IPS-15b (cell line): ENCODE data around the gene TRPM4.
"Not testable (repeated sequence)": the region's sequence is repeated elsewhere in the genome, so short reads cannot be mapped to it uniquely, and the experiment has no call there.

Source experiments
- H3K27me3 ChIP-seq: one replicate; pipeline ENCODE4 v1.6.1; 2013; ENCODE audit warnings: low read length; ENCODE audit not compliant: control insufficient read depth, insufficient read depth
- H3K36me3 ChIP-seq: one replicate; pipeline ENCODE4 v1.6.1; 2013; ENCODE audit warnings: low read length; ENCODE audit not compliant: control insufficient read depth, insufficient read depth
- H3K4me1 ChIP-seq: one replicate; pipeline ENCODE4 v1.6.1; 2013; ENCODE audit warnings: mild to moderate bottlenecking, low read length; ENCODE audit not compliant: control insufficient read depth, insufficient read depth
- H3K4me3 ChIP-seq: one replicate; pipeline ENCODE4 v1.5.1; 2013; ENCODE audit warnings: low read depth, low read length
- H3K9ac ChIP-seq: one replicate; pipeline ENCODE4 v1.6.1; 2013; ENCODE audit warnings: low read depth, mild to moderate bottlenecking, low read length
- H3K9me3 ChIP-seq: one replicate; pipeline ENCODE4 v1.6.1; 2013; ENCODE audit warnings: mild to moderate bottlenecking, low read length; ENCODE audit not compliant: control insufficient read depth, insufficient read depth

Gene TRPM4

DNA sequence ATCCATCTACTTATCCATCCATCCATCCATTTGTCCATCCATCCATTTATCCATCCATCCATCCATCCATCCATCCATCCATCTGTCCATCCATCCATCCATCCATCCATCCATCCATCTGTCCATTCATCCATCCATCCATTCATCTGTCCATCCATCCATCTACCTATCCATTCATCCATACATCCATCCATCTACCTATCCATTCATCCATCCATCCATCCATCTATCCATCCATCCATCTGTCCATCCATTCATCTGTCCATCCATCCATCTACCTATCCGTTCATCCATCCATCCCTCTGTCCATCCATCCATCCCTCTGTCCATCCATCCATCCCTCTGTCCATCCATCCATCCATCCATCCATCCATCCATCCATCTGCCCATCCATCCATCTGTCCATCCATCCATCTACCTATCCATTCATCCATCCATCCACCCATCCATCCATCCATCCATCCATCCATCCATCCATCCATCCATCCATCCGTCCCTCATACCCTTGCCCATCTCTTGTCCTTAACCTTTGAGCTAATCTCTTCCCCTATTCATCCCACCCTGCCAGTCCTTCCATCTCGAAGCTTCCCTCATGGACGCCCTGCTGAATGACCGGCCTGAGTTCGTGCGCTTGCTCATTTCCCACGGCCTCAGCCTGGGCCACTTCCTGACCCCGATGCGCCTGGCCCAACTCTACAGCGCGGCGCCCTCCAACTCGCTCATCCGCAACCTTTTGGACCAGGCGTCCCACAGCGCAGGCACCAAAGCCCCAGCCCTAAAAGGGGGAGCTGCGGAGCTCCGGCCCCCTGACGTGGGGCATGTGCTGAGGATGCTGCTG lies 24.6 kb downstream of the TRPM4 start:
- H3K9me3 ChIP-seq, H3K27me3 ChIP-seq, H3K4me1 ChIP-seq, H3K36me3 ChIP-seq, H3K9ac ChIP-seq, H3K4me3 ChIP-seq: not testable (repeated sequence)

DNA sequence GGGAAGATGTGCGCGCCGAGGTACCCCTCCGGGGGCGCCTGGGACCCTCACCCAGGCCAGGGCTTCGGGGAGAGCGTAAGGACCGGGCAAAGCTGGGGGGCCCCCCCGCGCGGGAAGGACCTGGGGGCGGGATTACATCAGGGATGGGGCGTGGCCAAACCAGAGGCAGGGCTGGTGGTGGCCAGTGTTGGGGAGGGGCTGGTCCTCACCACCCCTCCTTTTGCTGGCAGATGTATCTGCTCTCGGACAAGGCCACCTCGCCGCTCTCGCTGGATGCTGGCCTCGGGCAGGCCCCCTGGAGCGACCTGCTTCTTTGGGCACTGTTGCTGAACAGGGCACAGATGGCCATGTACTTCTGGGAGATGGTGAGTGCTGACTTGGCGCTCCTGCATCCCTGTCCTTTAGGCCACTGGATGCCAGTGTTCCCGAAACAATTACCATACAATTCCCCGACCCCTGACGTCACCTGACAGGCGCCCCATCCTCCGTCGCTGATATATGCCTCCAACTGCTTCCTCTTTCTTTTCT lies 25.3 kb downstream of the TRPM4 start:
- Histone ChIP-seq H3K4me1 (peaks cover 2% of the 10 kb centered on the region), H3K27me3 (no peaks in the 10 kb centered on the region), H3K4me3 (no peak overlapping the region), H3K36me3 (no peaks in the 10 kb centered on the region), H3K9ac (no peak overlapping the region), H3K9me3 (no peaks in the 10 kb centered on the region)

- Histone ChIP-seq H3K9ac (no peak overlapping the region), H3K36me3 (no peaks in the 10 kb centered on the region), H3K4me1 (peaks cover 2% of the 10 kb centered on the region), H3K27me3 (no peaks in the 10 kb centered on the region), H3K4me3 (no peak overlapping the region), H3K9me3 (no peaks in the 10 kb centered on the region)
Observed at GRCh38 chr19:49186108-49186507, 28.5 kb downstream of the TRPM4 start.

- H3K9me3 ChIP-seq, result no peaks in the 10 kb centered on the region
- H3K4me3 ChIP-seq, result no peak overlapping the region
- H3K36me3 ChIP-seq, result no peaks in the 10 kb centered on the region
- H3K27me3 ChIP-seq, result no peaks in the 10 kb centered on the region
- H3K9ac ChIP-seq, result no peak overlapping the region
- no peaks in the 10 kb centered on the region for H3K4me1 ChIP-seq
Observed at GRCh38 chr19:49188626-49189200, 31.1 kb downstream of the TRPM4 start.

- no peaks in the 10 kb centered on the region for H3K4me1 ChIP-seq
- H3K27me3 ChIP-seq, result no peaks in the 10 kb centered on the region
- H3K4me3 ChIP-seq, result no peak overlapping the region
- H3K36me3 ChIP-seq, result no peaks in the 10 kb centered on the region
- no peak overlapping the region for H3K9ac ChIP-seq
- H3K9me3 ChIP-seq, result no peaks in the 10 kb centered on the region
Observed at GRCh38 chr19:49189259-49189658, 31.7 kb downstream of the TRPM4 start.

GRCh38 chr19:49190781-49191180 lies 33.2 kb downstream of the TRPM4 start:
- Histone ChIP-seq H3K27me3 (no peaks in the 10 kb centered on the region), H3K36me3 (no peaks in the 10 kb centered on the region), H3K9ac (no peak overlapping the region), H3K4me1 (no peaks in the 10 kb centered on the region), H3K4me3 (no peak overlapping the region), H3K9me3 (no peaks in the 10 kb centered on the region)

GRCh38 chr19:49193822-49194394 lies 36.3 kb downstream of the TRPM4 start:
- H3K27me3 ChIP-seq, result no peaks in the 10 kb centered on the region
- no peak overlapping the region for H3K4me3 ChIP-seq
- H3K4me1 ChIP-seq, result no peaks in the 10 kb centered on the region
- H3K9ac ChIP-seq, result no peak overlapping the region
- H3K36me3 ChIP-seq, result no peaks in the 10 kb centered on the region
- H3K9me3 ChIP-seq, result no peaks in the 10 kb centered on the region

GRCh38 chr19:49194408-49194807 lies 36.8 kb downstream of the TRPM4 start:
- Histone ChIP-seq H3K27me3 (no peaks in the 10 kb centered on the region), H3K9me3 (no peaks in the 10 kb centered on the region), H3K4me1 (no peaks in the 10 kb centered on the region), H3K36me3 (no peaks in the 10 kb centered on the region), H3K9ac (no peak overlapping the region), H3K4me3 (no peak overlapping the region)

DNA sequence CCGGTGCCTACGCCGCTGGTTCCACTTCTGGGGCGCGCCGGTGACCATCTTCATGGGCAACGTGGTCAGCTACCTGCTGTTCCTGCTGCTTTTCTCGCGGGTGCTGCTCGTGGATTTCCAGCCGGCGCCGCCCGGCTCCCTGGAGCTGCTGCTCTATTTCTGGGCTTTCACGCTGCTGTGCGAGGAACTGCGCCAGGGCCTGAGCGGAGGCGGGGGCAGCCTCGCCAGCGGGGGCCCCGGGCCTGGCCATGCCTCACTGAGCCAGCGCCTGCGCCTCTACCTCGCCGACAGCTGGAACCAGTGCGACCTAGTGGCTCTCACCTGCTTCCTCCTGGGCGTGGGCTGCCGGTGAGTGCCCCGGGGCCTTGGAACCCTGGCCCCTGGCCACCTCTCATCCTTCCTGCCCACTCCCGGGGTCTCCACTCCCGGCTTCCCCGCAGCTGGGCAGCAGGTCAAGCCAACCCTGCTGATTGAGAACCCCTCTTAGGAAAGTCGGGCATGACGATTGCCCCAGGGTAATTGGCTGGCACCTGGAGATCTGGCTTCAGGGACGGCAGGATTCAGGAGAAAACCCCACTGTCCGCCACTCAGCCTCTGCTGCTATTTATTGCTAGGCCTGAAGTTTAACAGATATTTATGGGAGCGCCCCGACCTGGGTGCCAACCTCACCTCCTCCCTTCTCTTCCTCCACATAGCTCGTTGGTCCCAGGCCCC lies 39.1 kb downstream of the TRPM4 start:
- no peaks in the 10 kb centered on the region for H3K4me1 ChIP-seq
- peaks cover 2% of the 10 kb centered on the region for H3K36me3 ChIP-seq
- H3K9me3 ChIP-seq, result no peaks in the 10 kb centered on the region
- H3K27me3 ChIP-seq, result no peaks in the 10 kb centered on the region
- no peak overlapping the region for H3K9ac ChIP-seq
- no peak overlapping the region for H3K4me3 ChIP-seq

- Histone ChIP-seq H3K4me1 (no peaks in the 10 kb centered on the region), H3K27me3 (no peaks in the 10 kb centered on the region), H3K9me3 (no peaks in the 10 kb centered on the region), H3K9ac (no peak overlapping the region), H3K36me3 (peaks cover 2% of the 10 kb centered on the region), H3K4me3 (no peak overlapping the region)
Observed at GRCh38 chr19:49200238-49200862, 42.8 kb downstream of the TRPM4 start.

- Histone ChIP-seq H3K9me3 (no peaks in the 10 kb centered on the region), H3K36me3 (peaks cover 2% of the 10 kb centered on the region), H3K27me3 (no peaks in the 10 kb centered on the region), H3K4me1 (no peaks in the 10 kb centered on the region), H3K9ac (no peak overlapping the region), H3K4me3 (no peak overlapping the region)
Observed at GRCh38 chr19:49201042-49201441, 43.5 kb downstream of the TRPM4 start.
